HepG2 (cell line): ENCODE data around the gene CACNG8. TPM values are rescaled to one million over a fixed set of nuclear protein-coding genes. Genes with fewer than 3 reads are reported as not detected.

Experiments
- ATAC-seq: fragments of 200-7000 bp; cut with Tn5 transposase; 3 replicates; pipeline ENCODE4 v1.9.1; 2020; ENCODE audit warnings: mild to moderate bottlenecking, moderate library complexity
- BruUV-seq: library from RNA; stranded (reverse); fragments of 400-500 nt; replicated peaks from 2 replicates; lab custom pipeline; 2021; lab: Mats Ljungman, UMichigan
- CTCF ChIA-PET: fragments of 300-600 bp; formaldehyde crosslinking; extraction: SDS; loops from one replicate; lab custom pipeline; 2021; ENCODE audit warnings: low total read pairs, inconsistent platforms, low intra/inter-chr PET ratio; lab: Yijun Ruan, JAX
- POLR2A ChIA-PET: fragments of 350-600 bp; sonication (Branson Sonifier 250); formaldehyde crosslinking; loops from one replicate; lab custom pipeline; 2020; ENCODE audit warnings: antibody characterized with exemption, inconsistent platforms; lab: Yijun Ruan, JAX
- DNase-seq: peaks from one replicate; pipeline ENCODE4 v3.0.0-alpha.2; 2015; ENCODE audit warnings: low spot score
- FAIRE-seq: peaks from 3 replicates; lab custom pipeline; 2011; peaks lifted over from hg19 to GRCh38; lab: Jason Lieb, UNC
- H2AFZ ChIP-seq: one replicate; pipeline ENCODE4 v1.6.1; 2011; ENCODE audit warnings: low read length, inconsistent platforms
- H3K27ac ChIP-seq: fragments of 300-600 bp; 3 replicates; pipeline ENCODE4 v1.8.0; 2011; ENCODE audit warnings: mixed run types, mild to moderate bottlenecking, mixed read lengths, low read length, inconsistent platforms; ENCODE audit not compliant: insufficient read depth; ENCODE audit errors: extremely low read length
- H3K27me3 ChIP-seq, 2 experiments: fragments of 200-600 bp in 1 of 2; 2 replicates in 1 of 2; 3 replicates in 1 of 2; pipeline versions ENCODE4 v1.6.0 to v1.8.0; 2011; ENCODE audit warnings: low read length in 2 of 2, mild to moderate bottlenecking in 2 of 2, moderate library complexity in 2 of 2, inconsistent platforms in 1 of 2; ENCODE audit not compliant: insufficient read depth in 2 of 2, control insufficient read depth in 1 of 2
- H3K36me3 ChIP-seq, 2 experiments: fragments of 200-600 bp in 1 of 2; replicated peaks in 1 of 2; 2 replicates in 1 of 2; 3 replicates in 1 of 2; pipeline versions ENCODE4 v1.5.1 to v1.8.0; 2011; ENCODE audit warnings: low read length in 2 of 2, inconsistent platforms in 1 of 2; ENCODE audit not compliant: insufficient read depth in 2 of 2, control insufficient read depth in 1 of 2
- H3K4me1 ChIP-seq: 2 replicates; pipeline ENCODE4 v1.5.1; 2012; ENCODE audit warnings: low read length, inconsistent platforms; ENCODE audit not compliant: insufficient read depth
- H3K4me2 ChIP-seq: 2 replicates; pipeline ENCODE4 v1.6.0; 2011; ENCODE audit warnings: low read depth, low read length, inconsistent platforms
- H3K4me3 ChIP-seq, 3 experiments: fragments of 200-600 bp in 1 of 3; sonication (generic), shearing (Covaris generic) in 1 of 3; replicated peaks in 1 of 3; 2 replicates each; pipeline ENCODE4 v1.5.1; 2011 to 2016; ENCODE audit warnings: low read length in 3 of 3, inconsistent platforms in 2 of 3, low read depth in 2 of 3, mild to moderate bottlenecking in 2 of 3, control low read depth in 1 of 3, mixed read lengths in 1 of 3; ENCODE audit not compliant: insufficient read depth in 1 of 3
- H3K79me2 ChIP-seq: one replicate; pipeline ENCODE4 v1.6.1; 2011; ENCODE audit warnings: low read length, inconsistent platforms; ENCODE audit not compliant: insufficient read depth
- H3K9ac ChIP-seq: 2 replicates; pipeline ENCODE4 v1.6.0; 2011; ENCODE audit warnings: mild to moderate bottlenecking, low read depth, low read length, inconsistent platforms; ENCODE audit not compliant: insufficient read depth
- H3K9me3 ChIP-seq: 2 replicates; pipeline ENCODE4 v1.5.1; 2012; ENCODE audit warnings: mild to moderate bottlenecking, low read length
- H4K20me1 ChIP-seq: 2 replicates; pipeline ENCODE4 v1.6.0; 2011; ENCODE audit warnings: inconsistent platforms, mild to moderate bottlenecking, low read length, moderate library complexity; ENCODE audit not compliant: insufficient read depth
- AGO2 ChIP-seq: fragments of 200-400 bp; formaldehyde crosslinking; optimal IDR thresholded peaks from 2 replicates; pipeline ENCODE3; 2017; ENCODE audit warnings: mild to moderate bottlenecking, low read depth, low read length, moderate library complexity
- ELF1 ChIP-seq: sonication (generic); formaldehyde crosslinking; IDR thresholded peaks from 2 replicates; pipeline ENCODE4 v1.4.0; 2020; ENCODE audit warnings: missing genetic modification reagents
- EP300 ChIP-seq, 3 experiments: sonication (generic) in 1 of 3; formaldehyde crosslinking in 1 of 3; IDR thresholded peaks; 2 replicates each; pipeline versions ENCODE4 v1.5.1 to v1.6.1; 2011 to 2020; ENCODE audit warnings: low read depth in 2 of 3, low read length in 2 of 3, borderline replicate concordance in 1 of 3, improper control_type of control experiment in 1 of 3, mild to moderate bottlenecking in 1 of 3, missing genetic modification reagents in 1 of 3, moderate library complexity in 1 of 3
- MBD4 ChIP-seq: IDR thresholded peaks from 2 replicates; pipeline ENCODE4 v1.6.1; 2012; ENCODE audit warnings: low read length, inconsistent platforms, borderline replicate concordance
- PCBP1 ChIP-seq: fragments of 200-400 bp; formaldehyde crosslinking; IDR thresholded peaks from 2 replicates; pipeline ENCODE4 v1.6.1; 2017; ENCODE audit warnings: mild to moderate bottlenecking, low read depth, low read length, borderline replicate concordance
- PHF8 ChIP-seq: sonication (generic); formaldehyde crosslinking; IDR thresholded peaks from 2 replicates; pipeline ENCODE4 v1.5.0; 2020; ENCODE audit warnings: missing genetic modification reagents
- PITX1 ChIP-seq: sonication (generic); formaldehyde crosslinking; IDR thresholded peaks from 2 replicates; pipeline ENCODE4 v1.5.1; 2020; ENCODE audit warnings: mild to moderate bottlenecking, missing genetic modification reagents
- RELA ChIP-seq: sonication (generic); formaldehyde crosslinking; IDR thresholded peaks from 2 replicates; pipeline ENCODE4 v1.4.0; 2020; ENCODE audit warnings: missing genetic modification reagents
- TBP ChIP-seq: sonication (generic); formaldehyde crosslinking; IDR thresholded peaks from 2 replicates; pipeline ENCODE4 v1.5.0; 2020; ENCODE audit warnings: missing genetic modification reagents
- TP53 ChIP-seq: sonication (generic); formaldehyde crosslinking; conservative IDR thresholded peaks from 2 replicates; pipeline ENCODE4 v1.4.0; 2020; ENCODE audit warnings: missing genetic modification reagents
- ZNF674 ChIP-seq: sonication (generic); formaldehyde crosslinking; IDR thresholded peaks from 2 replicates; pipeline ENCODE4 v1.5.0; 2020; ENCODE audit warnings: low read depth, mild to moderate bottlenecking, missing genetic modification reagents
- ZNF816 ChIP-seq: sonication (generic); formaldehyde crosslinking; IDR thresholded peaks from 2 replicates; pipeline ENCODE4 v1.8.0; 2022; ENCODE audit warnings: missing genetic modification reagents, mild to moderate bottlenecking, borderline replicate concordance
- ZSCAN30 ChIP-seq: sonication (generic); formaldehyde crosslinking; IDR thresholded peaks from 2 replicates; pipeline ENCODE4 v1.5.0; 2020; ENCODE audit warnings: mild to moderate bottlenecking, missing genetic modification reagents
- WGBS: methylation state at CpG from one replicate; pipeline ENCODE4 v1.1.6; 2017; ENCODE audit warnings: low lambda C conversion rate; 5-methylcytosine and 5-hydroxymethylcytosine counted together
- in situ Hi-C: cut with HindIII; loops from 2 replicates; pipeline ENCODE4 v1.10.0; 2017; ENCODE audit warnings: low pct_unique_long_range_greater_than_20kb; ENCODE audit not compliant: extremely low pct_ligation_motif_present
- intact Hi-C: fragments of 100-400 bp; cut with micrococcal nuclease; formaldehyde crosslinking; loops from one replicate; pipeline ENCODE4 v1.10.0; 2022; ENCODE audit not compliant: unreplicated experiment
- polyA plus RNA-seq, 8 experiments: library from polyadenylated mRNA; depleted of rRNA in 3 of 8; stranded (reverse) in 7 of 8; unstranded in 1 of 8; fragments of >200 nt; fragmentation: Illumina TruSeq in 4 of 8; extraction: Trizol in 4 of 8; gene quantifications; 2 replicates each; pipeline versions ENCODE4 v1.2.1 to v1.2.3, GENCODE V29; 2011 to 2016; ENCODE audit warnings: low read depth in 4 of 8, missing spikeins in 1 of 8, mixed read lengths in 1 of 8; ENCODE audit not compliant: insufficient read depth in 1 of 8
- total RNA-seq, 5 experiments: library from RNA; depleted of rRNA; stranded (reverse); fragments of >200 nt; fragmentation: Illumina TruSeq; extraction: Trizol; gene quantifications; 2 replicates each; pipeline ENCODE4 v1.2.3, GENCODE V29; 2016; ENCODE audit warnings: low read depth in 1 of 5
- TF ChIP-seq, protein P1 (sequence below): sonication (generic); formaldehyde crosslinking; IDR thresholded peaks from 2 replicates; pipeline ENCODE4 v1.4.0; 2020; ENCODE audit warnings: mild to moderate bottlenecking, missing genetic modification reagents

The CACNG8 gene
- total and polyA plus RNA-seq, 2 of the 13 experiments (the other 11 are each of a cell fraction or from before 2014, with no cell fraction given): not detected

- Histone ChIP-seq H3K4me3 (no peak overlapping the region), H3K4me2 (no peak overlapping the region), H3K4me1 (peaks cover 17% of the 10 kb centered on the region), H3K27me3 (no peaks in the 10 kb centered on the region; a peak in 2 of 5 replicates), H2AFZ (no peak overlapping the region), H3K9ac (no peak overlapping the region), H3K9me3 (no peaks in the 10 kb centered on the region), H4K20me1 (no peaks in the 10 kb centered on the region), H3K79me2 (no peaks in the 10 kb centered on the region), H3K36me3 (no peaks in the 10 kb centered on the region), H3K27ac (no peak overlapping the region)
- DNase-seq: no peak
- BruUV-seq: no TSS peak
- no peak for FAIRE-seq
- ChIA-PET POLR2A (no interaction called here), CTCF (interaction anchor here (2.1 to 2.9 kb wide), 4 partner anchors 123 to 236 kb away, joined by 11 to 19 read pairs (median 14); no protein-coding TSS in a partner anchor)
- intact Hi-C loops (no loop called here), in situ Hi-C loops (loop anchor here (10.0 kb wide), 2 partner anchors 124 to 224 kb away; partner anchors contain the start of gene CACNG7)
- no peak for ATAC-seq
- TF ChIP-seq ELF1 (CRISPR knock-in tag) (no peak), PCBP1 (no peak), TP53 (CRISPR knock-in tag) (no peak), ZNF816 (CRISPR knock-in tag) (no peak), MBD4 (no peak), PHF8 (CRISPR knock-in tag) (no peak), EP300 (IDR thresholded peaks at IDR 0.05; ENCODE audit: low read depth in 2 of 2, low read length in 2 of 2) (no peak), EP300 (CRISPR knock-in tag; IDR thresholded peaks at IDR 0.05; ENCODE audit: borderline replicate concordance) (no peak), RELA (no peak), ZSCAN30 (CRISPR knock-in tag) (no peak), AGO2 (no peak), PITX1 (no peak), ZNF674 (no peak), TBP (CRISPR knock-in tag) (no peak)
- TF ChIP-seq, protein P1, sequence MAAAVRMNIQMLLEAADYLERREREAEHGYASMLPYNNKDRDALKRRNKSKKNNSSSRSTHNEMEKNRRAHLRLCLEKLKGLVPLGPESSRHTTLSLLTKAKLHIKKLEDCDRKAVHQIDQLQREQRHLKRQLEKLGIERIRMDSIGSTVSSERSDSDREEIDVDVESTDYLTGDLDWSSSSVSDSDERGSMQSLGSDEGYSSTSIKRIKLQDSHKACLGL (CRISPR knock-in tag): no peak
- 49% methylated on average over 3 of the region's 3 CpGs for WGBS
Measured at GRCh38 chr19:54029301-54029700, 66.6 kb downstream of the CACNG8 start.
